DMS79 treated with DMSO at 0.1 percent for 48 hours (cell line): ENCODE data around the gene HOXD9.

ENCODE experiments used
- DNase-seq: peaks from one replicate; lab custom pipeline; 2025; lab: John Stamatoyannopoulos, UW

Gene HOXD9

GRCh38 chr2:176122683-176123410 lies at the start of gene HOXD9:
Gene HOXD9, plus strand, starts transcription at chr2:176122719. Its CDS starts 50 bp downstream, at chr2:176122769.
- DNase-seq, result no peak

- DNase-seq, result no peak
Measured at GRCh38 chr2:176072951-176073904, 49.3 kb upstream of the HOXD9 start.

- peak; percentile 83 for DNase-seq
Measured at GRCh38 chr2:176074919-176075425, 47.5 kb upstream of the HOXD9 start.

- DNase-seq, result no peak
Measured at GRCh38 chr2:176075481-176075880, 47.0 kb upstream of the HOXD9 start.

GRCh38 chr2:176076063-176076462 lies 46.5 kb upstream of the HOXD9 start:
- no peak for DNase-seq

- peak; percentile 74 for DNase-seq
Measured at GRCh38 chr2:176076796-176077195, 45.7 kb upstream of the HOXD9 start.

GRCh38 chr2:176078541-176079284 lies 43.8 kb upstream of the HOXD9 start:
- DNase-seq, result peak; percentile 89

GRCh38 chr2:176079285-176079830 lies 43.2 kb upstream of the HOXD9 start:
- peak; percentile 90 for DNase-seq

- DNase-seq, result peak; percentile 90
Measured at GRCh38 chr2:176079831-176080539, 42.5 kb upstream of the HOXD9 start.

- DNase-seq, result no peak
Measured at GRCh38 chr2:176080540-176081375, 41.8 kb upstream of the HOXD9 start.

GRCh38 chr2:176081376-176081836 lies 41.1 kb upstream of the HOXD9 start:
- DNase-seq, result no peak

GRCh38 chr2:176081837-176082524 lies 40.5 kb upstream of the HOXD9 start:
- no peak for DNase-seq

GRCh38 chr2:176082525-176082823 lies 40.0 kb upstream of the HOXD9 start:
- no peak for DNase-seq

GRCh38 chr2:176082824-176083751 lies 39.4 kb upstream of the HOXD9 start:
- no peak for DNase-seq

GRCh38 chr2:176083796-176084261 lies 38.7 kb upstream of the HOXD9 start, which contains the start of gene EVX2:
Gene EVX2, minus strand, starts transcription at chr2:176083962. Its CDS starts 186 bp downstream, at chr2:176083776.
- DNase-seq, result peak; percentile 63

GRCh38 chr2:176084611-176085119 lies 37.9 kb upstream of the HOXD9 start:
- DNase-seq, result no peak

- DNase-seq, result no peak
Measured at GRCh38 chr2:176085120-176085788, 37.3 kb upstream of the HOXD9 start.
